ENCODE measurements around the gene CCDC59.

The CCDC59 gene

GRCh38 chr12:82325540-82326336 is 32.4 kb downstream of the CCDC59 start:
- Histone ChIP-seq H3K4me1 (ENCODE audit: control insufficient read depth, insufficient read depth, low read length) (no peaks in the 10 kb centered on the region), H3K27me3 (ENCODE audit: control insufficient read depth, insufficient read depth, low read length) (no peaks in the 10 kb centered on the region), H3K9me3 (ENCODE audit: control insufficient read depth, insufficient read depth, low read length) (no peaks in the 10 kb centered on the region), H3K27ac (ENCODE audit: low read length) (no peak overlapping the region), H3K36me3 (ENCODE audit: control insufficient read depth, insufficient read depth, low read length) (no peaks in the 10 kb centered on the region), H3K4me3 (ENCODE audit: low read length) (no peak overlapping the region)
- WGBS (ENCODE audit: insufficient coverage, insufficient read length), result no CpG with 5 or more reads among the region's 4 CpGs
- DNase-seq (ENCODE audit: low read depth, low spot score), result no peak

DNA sequence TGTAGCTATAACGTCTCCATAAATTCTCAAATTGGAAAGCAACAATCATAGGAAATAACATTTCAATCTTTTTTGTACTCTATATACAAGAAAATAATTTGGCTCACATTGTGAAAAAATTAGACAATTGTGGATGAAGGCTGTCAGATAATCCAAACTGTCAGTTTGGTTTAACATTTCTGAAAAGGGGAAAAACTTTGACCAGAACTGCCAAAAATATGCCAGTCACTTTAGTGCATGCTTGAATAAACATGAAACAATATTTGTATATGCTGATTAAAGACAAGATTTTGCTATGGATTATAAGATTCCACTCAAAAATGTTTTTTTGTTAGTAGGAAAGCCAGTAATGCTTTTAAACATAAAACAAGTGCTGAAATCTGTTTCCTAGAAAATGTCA is 38.9 kb downstream of the CCDC59 start:
- Histone ChIP-seq H3K36me3 (ENCODE audit: control insufficient read depth, insufficient read depth, low read length) (no peaks in the 10 kb centered on the region), H3K4me3 (ENCODE audit: low read length) (no peak overlapping the region), H3K4me1 (ENCODE audit: control insufficient read depth, insufficient read depth, low read length) (no peaks in the 10 kb centered on the region), H3K9me3 (ENCODE audit: control insufficient read depth, insufficient read depth, low read length) (no peaks in the 10 kb centered on the region), H3K27me3 (ENCODE audit: control insufficient read depth, insufficient read depth, low read length) (no peaks in the 10 kb centered on the region), H3K27ac (ENCODE audit: low read length) (no peak overlapping the region)
- no peak for DNase-seq (ENCODE audit: low read depth, low spot score)
- WGBS (ENCODE audit: insufficient coverage, insufficient read length), result no CpG with 5 or more reads among the region's 1 CpG

GRCh38 chr12:82314406-82314892 is 43.7 kb downstream of the CCDC59 start:
- Histone ChIP-seq H3K4me3 (ENCODE audit: low read length) (peak overlapping the region; percentile 22; the same call in 1 of the 2 replicates), H3K9me3 (ENCODE audit: control insufficient read depth, insufficient read depth, low read length) (no peaks in the 10 kb centered on the region), H3K4me1 (ENCODE audit: control insufficient read depth, insufficient read depth, low read length) (no peaks in the 10 kb centered on the region), H3K36me3 (ENCODE audit: control insufficient read depth, insufficient read depth, low read length) (no peaks in the 10 kb centered on the region), H3K27ac (ENCODE audit: low read length) (no peak overlapping the region), H3K27me3 (ENCODE audit: control insufficient read depth, insufficient read depth, low read length) (no peaks in the 10 kb centered on the region)
- DNase-seq (ENCODE audit: low read depth, low spot score), result peak; percentile 20
- WGBS (ENCODE audit: insufficient coverage, insufficient read length), result no CpG with 5 or more reads among the region's 8 CpGs

Measured in iPS DF 6.9 (cell line).